Calu3 (cell line): ENCODE measurements around the gene GRIN1. TPM values are rescaled to one million over a fixed set of nuclear protein-coding genes. Genes with fewer than 3 reads are reported as not detected.

Experiments
- BruUV-seq: library from RNA; stranded (reverse); fragments of 400-500 nt; replicated peaks from 2 replicates; lab custom pipeline; 2021; lab: Mats Ljungman, UMichigan
- CTCF ChIA-PET: fragments of 300-600 bp; sonication (Branson Sonifier 250); formaldehyde crosslinking; loops from one replicate; lab custom pipeline; 2022; ENCODE audit warnings: antibody characterized with exemption; lab: Charles Lee
- DNase-seq: peaks from one replicate; pipeline ENCODE4 v3.0.0; 2022
- H3K27ac Mint-ChIP-seq: one replicate; pipeline ENCODE4 v1.8.0; 2022; ENCODE audit warnings: mixed read lengths; ENCODE audit not compliant: unreplicated experiment
- H3K27me3 Mint-ChIP-seq: one replicate; pipeline ENCODE4 v1.8.0; 2022; ENCODE audit warnings: mixed read lengths; ENCODE audit not compliant: unreplicated experiment
- H3K36me3 Mint-ChIP-seq: one replicate; pipeline ENCODE4 v1.8.0; 2022; ENCODE audit warnings: mild to moderate bottlenecking, moderate library complexity, mixed read lengths; ENCODE audit not compliant: insufficient read depth, unreplicated experiment
- H3K4me1 Mint-ChIP-seq: one replicate; pipeline ENCODE4 v1.8.0; 2022; ENCODE audit warnings: mild to moderate bottlenecking, low read depth, mixed read lengths; ENCODE audit not compliant: unreplicated experiment
- H3K4me3 Mint-ChIP-seq: one replicate; pipeline ENCODE4 v1.8.0; 2022; ENCODE audit warnings: mild to moderate bottlenecking, low read depth, moderate library complexity, mixed read lengths; ENCODE audit not compliant: unreplicated experiment
- H3K9me3 Mint-ChIP-seq: one replicate; pipeline ENCODE4 v1.8.0; 2022; ENCODE audit warnings: low read depth, mixed read lengths; ENCODE audit not compliant: unreplicated experiment
- intact Hi-C: fragments of 100-400 bp; cut with micrococcal nuclease; formaldehyde crosslinking; loops from one replicate; pipeline ENCODE4 v1.10.0; 2022; ENCODE audit not compliant: unreplicated experiment
- total RNA-seq: library from RNA; stranded (reverse); gene quantifications from 2 replicates; pipeline ENCODE4 v1.2.3, GENCODE V29; 2022
- TF ChIP-seq, protein P1 (sequence below): fragments of 200-600 bp; IDR thresholded peaks from one replicate; pipeline ENCODE4 v1.8.0; 2022; ENCODE audit warnings: antibody characterized with exemption; ENCODE audit not compliant: unreplicated experiment

GRIN1 gene
- total RNA-seq, 1 experiment from 2014 or later, result 0.54 TPM

DNA sequence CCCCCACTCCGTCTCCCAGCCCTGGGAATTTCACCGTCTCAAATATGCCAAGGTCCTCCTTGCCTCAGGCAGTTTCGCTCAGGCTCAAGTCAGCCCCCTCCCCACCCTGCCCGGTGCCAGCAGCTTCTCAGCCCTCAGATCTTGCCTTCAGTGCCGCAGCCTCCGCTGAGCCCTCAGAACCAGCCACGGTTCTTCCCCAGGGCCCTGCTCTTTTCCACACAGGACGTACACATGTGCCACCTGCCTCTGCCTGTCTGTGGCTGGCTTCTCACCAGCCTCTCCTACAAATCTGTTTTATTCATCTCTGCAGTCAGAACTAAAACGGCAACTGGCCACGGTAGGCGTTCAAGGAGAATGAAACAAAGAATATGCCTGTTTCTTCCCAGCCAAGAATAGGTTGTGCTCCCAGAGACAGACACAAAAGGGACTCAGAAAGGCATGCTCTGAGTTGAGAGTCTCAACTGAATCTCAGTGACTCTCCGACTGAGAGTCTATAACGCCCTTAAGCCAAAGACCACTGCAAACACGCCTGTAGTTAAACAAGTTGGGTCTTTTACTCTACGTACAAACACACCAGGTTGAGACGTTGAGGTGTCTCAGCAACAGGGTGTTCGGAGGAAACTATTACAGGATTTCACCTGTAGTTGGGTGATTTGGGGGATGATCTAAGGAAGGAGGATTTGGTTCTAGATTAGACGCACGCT is 10.6 kb upstream of the GRIN1 start:
- CTCF ChIA-PET, result interaction anchor here (0.6 to 0.7 kb wide), 2 partner anchors 28 to 281 kb away, joined by 5 to 8 read pairs; no protein-coding TSS in a partner anchor

DNA sequence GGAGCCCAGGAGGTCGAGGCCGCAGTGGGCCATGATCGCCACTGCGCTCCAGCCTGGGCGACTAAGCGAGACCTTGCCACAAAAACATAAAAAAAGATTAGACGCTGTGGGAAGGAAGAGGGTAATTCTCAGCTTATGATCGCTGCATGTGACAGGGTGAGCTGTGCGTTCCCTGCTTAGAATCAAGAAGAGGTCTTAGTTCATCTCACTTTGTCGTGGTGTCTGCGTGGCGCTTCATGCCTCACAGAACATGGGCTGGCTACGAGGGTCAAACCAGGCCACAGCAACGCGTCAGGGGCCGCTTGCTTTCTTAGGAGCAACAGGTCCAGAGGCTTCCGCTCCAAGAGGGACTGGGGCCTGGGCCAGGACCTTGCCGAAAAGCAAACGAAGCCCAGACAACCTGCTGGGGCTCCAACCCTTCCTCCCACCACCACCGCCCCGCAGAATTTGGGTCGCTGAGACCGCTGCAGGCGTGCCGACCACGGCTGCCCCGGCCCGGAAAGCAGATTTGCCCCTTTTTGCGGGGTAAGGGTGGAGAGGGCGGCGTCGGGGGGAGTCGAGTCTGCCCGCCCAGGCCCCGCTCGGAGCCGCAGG is 10.0 kb upstream of the GRIN1 start:
- CTCF ChIA-PET, result interaction anchor here (0.6 to 1.1 kb wide), 5 partner anchors 28 to 108 kb away, joined by 3 to 8 read pairs (median 4); partner anchors contain the start of gene RNF224
- intact Hi-C loops, result no loop called here
- peak; percentile 16 for DNase-seq
- H3K36me3 Mint-ChIP-seq, result peaks cover 34% of the 10 kb centered on the region
- no peaks in the 10 kb centered on the region for H3K27me3 Mint-ChIP-seq
- peak overlapping the region; percentile 81 for H3K27ac Mint-ChIP-seq
- peaks cover 22% of the 10 kb centered on the region for H3K4me1 Mint-ChIP-seq
- TF ChIP-seq, protein P1, sequence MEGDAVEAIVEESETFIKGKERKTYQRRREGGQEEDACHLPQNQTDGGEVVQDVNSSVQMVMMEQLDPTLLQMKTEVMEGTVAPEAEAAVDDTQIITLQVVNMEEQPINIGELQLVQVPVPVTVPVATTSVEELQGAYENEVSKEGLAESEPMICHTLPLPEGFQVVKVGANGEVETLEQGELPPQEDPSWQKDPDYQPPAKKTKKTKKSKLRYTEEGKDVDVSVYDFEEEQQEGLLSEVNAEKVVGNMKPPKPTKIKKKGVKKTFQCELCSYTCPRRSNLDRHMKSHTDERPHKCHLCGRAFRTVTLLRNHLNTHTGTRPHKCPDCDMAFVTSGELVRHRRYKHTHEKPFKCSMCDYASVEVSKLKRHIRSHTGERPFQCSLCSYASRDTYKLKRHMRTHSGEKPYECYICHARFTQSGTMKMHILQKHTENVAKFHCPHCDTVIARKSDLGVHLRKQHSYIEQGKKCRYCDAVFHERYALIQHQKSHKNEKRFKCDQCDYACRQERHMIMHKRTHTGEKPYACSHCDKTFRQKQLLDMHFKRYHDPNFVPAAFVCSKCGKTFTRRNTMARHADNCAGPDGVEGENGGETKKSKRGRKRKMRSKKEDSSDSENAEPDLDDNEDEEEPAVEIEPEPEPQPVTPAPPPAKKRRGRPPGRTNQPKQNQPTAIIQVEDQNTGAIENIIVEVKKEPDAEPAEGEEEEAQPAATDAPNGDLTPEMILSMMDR, result no peak
- H3K9me3 Mint-ChIP-seq, result no peaks in the 10 kb centered on the region
- H3K4me3 Mint-ChIP-seq, result peak overlapping the region; percentile 90
- no TSS peak for BruUV-seq

More for the DNA sequence above, 10.6 kb upstream of the GRIN1 start:
- Mint-ChIP-seq H3K27ac (peak overlapping the region; percentile 81), H3K27me3 (no peaks in the 10 kb centered on the region), H3K4me1 (peaks cover 22% of the 10 kb centered on the region), H3K36me3 (peaks cover 34% of the 10 kb centered on the region), H3K9me3 (no peaks in the 10 kb centered on the region), H3K4me3 (peak overlapping the region; percentile 90)
- TSS peak; percentile 39 for BruUV-seq
- no peak for DNase-seq
- TF ChIP-seq, protein P1, result no peak
- intact Hi-C loops, result no loop called here

DNA sequence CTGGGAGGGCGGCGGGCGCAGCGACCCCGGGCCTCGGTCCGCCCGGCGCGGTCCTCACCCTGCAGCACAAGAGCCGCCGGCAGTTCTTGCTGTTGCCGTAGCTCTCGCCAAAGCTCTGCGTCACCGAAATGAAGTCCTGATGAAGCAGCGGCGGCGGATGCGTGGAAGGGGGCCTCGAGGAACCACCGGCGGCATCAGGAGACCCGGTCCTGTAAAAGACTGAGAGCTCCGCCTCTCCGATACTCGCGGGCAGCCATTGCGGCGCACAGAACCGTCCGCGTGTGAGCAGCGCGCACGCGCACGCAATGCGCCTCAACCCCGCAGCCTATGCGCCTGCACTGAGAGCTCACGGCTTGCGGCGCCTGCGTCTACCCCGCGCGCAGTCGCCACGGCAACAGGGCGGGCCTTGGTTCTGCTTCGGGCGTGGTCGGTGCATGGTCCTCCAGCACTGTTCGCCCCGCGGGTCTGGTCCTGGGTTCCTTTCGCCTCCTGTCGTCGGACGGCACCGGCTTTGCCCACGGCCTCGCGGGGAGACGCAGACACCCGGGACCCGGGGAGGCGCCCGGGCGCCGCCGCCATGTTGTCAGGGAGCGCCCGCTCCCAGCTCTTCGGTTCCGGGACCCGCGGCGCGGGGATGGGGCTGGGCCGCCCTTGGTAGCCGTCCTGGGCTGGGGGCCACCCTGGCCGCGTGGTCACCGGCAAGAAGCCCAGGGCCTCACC is 9.3 kb upstream of the GRIN1 start:
- Mint-ChIP-seq H3K9me3 (no peaks in the 10 kb centered on the region), H3K4me1 (peaks cover 22% of the 10 kb centered on the region), H3K36me3 (peaks cover 34% of the 10 kb centered on the region), H3K4me3 (peak overlapping the region; percentile 90), H3K27me3 (no peaks in the 10 kb centered on the region), H3K27ac (no peak overlapping the region)
- intact Hi-C loops, result no loop called here
- no TSS peak for BruUV-seq
- peak; percentile 83 for DNase-seq
- TF ChIP-seq, protein P1, result no peak
- CTCF ChIA-PET, result interaction anchor here (0.6 to 1.1 kb wide), 5 partner anchors 40 to 339 kb away, joined by 3 to 8 read pairs (median 4); partner anchors contain the start of gene RNF224

DNA sequence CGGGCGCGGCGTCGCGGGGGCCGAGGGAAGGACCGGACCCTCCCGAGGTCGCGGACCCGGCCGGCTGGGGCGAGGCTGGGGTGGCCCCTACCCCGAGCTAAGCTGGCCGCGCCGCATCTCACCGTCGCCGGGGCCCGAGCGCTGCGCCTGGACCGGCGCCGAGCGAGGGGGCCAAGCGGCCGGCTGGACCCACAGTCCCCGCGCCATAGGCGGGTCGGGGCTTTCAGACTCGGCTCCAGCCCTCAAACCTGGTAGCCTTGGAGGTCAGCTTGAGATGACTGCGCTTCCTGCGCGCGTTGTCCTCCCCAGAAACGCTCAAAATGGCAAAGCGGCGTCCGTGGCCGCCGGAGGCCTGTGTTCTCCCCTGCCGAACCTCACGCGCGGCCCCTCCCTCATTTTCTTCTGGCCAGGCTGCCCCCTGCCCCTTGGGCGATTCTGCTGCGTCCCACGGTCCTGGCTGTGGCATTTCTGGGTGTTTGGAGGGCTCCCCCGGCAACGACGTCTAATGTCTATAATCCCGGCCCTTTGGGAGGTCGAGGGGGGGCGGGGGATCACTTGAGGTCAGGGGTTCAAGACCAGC is 8.7 kb upstream of the GRIN1 start:
- Mint-ChIP-seq H3K27me3 (peaks cover under 1% of the 10 kb centered on the region), H3K36me3 (peaks cover 34% of the 10 kb centered on the region), H3K4me1 (peaks cover 22% of the 10 kb centered on the region), H3K9me3 (no peaks in the 10 kb centered on the region), H3K4me3 (peak overlapping the region; percentile 90), H3K27ac (peak overlapping the region; percentile 27)
- CTCF ChIA-PET, result interaction anchor here (0.6 to 1.1 kb wide), 4 partner anchors 89 to 340 kb away, joined by 3 to 8 read pairs (median 4); partner anchors contain the start of gene RNF224
- intact Hi-C loops, result no loop called here
- DNase-seq, result peak; percentile 10
- no TSS peak for BruUV-seq
- TF ChIP-seq, protein P1, result no peak
